Epithelial cell of esophagus (primary cell): ENCODE measurements around the gene MAGI2.

Experiments
- DNase-seq: peaks from one replicate; pipeline ENCODE4 v3.0.0; 2010; ENCODE audit warnings: low read depth
- H3K4me3 ChIP-seq: 2 replicates; pipeline ENCODE4 v1.5.1; 2011; ENCODE audit warnings: mild to moderate bottlenecking, low read length, control low read depth
- CTCF ChIP-seq: IDR thresholded peaks from 2 replicates; pipeline ENCODE4 v1.5.1; 2011; ENCODE audit warnings: low read depth, mild to moderate bottlenecking, low read length, control low read depth, inconsistent platforms; ENCODE audit not compliant: insufficient read depth; ENCODE audit errors: missing control alignments

MAGI2 gene

GRCh38 chr7:79302293-79302692 lies 151.2 kb downstream of the MAGI2 start:
- no peak for DNase-seq
- TF ChIP-seq CTCF = no peak
- H3K4me3 ChIP-seq = no peak overlapping the region

- no peak for DNase-seq
- no peak for TF ChIP-seq CTCF
- H3K4me3 ChIP-seq = no peak overlapping the region
Measured at GRCh38 chr7:79301419-79301818, 152.0 kb downstream of the MAGI2 start.

GRCh38 chr7:79300573-79300972 lies 152.9 kb downstream of the MAGI2 start:
- no peak for TF ChIP-seq CTCF
- no peak for DNase-seq
- H3K4me3 ChIP-seq = no peak overlapping the region

- DNase-seq = peak; percentile 72
- TF ChIP-seq CTCF = peak; percentile 82
- no peak overlapping the region for H3K4me3 ChIP-seq
Measured at GRCh38 chr7:79298145-79298760, 155.2 kb downstream of the MAGI2 start.

GRCh38 chr7:79296553-79297320 lies 156.7 kb downstream of the MAGI2 start:
- no peak overlapping the region for H3K4me3 ChIP-seq
- TF ChIP-seq CTCF = no peak
- DNase-seq = peak; percentile 86

- DNase-seq = peak; percentile 91
- H3K4me3 ChIP-seq = no peak overlapping the region
- TF ChIP-seq CTCF = no peak
Measured at GRCh38 chr7:79293655-79294142, 159.8 kb downstream of the MAGI2 start.

- no peak for TF ChIP-seq CTCF
- H3K4me3 ChIP-seq = no peak overlapping the region
- no peak for DNase-seq
Measured at GRCh38 chr7:79292834-79293233, 160.6 kb downstream of the MAGI2 start.
